A673 (cell line): ENCODE measurements around the gene PIP4K2A. TPM values are rescaled to one million over a fixed set of nuclear protein-coding genes. Genes with fewer than 3 reads are reported as not detected.

Source experiments
- BruUV-seq: library from RNA; stranded (reverse); fragments of 400-500 nt; replicated peaks from 2 replicates; lab custom pipeline; 2021; lab: Mats Ljungman, UMichigan
- CTCF ChIA-PET: fragments of 300-600 bp; sonication (Branson Sonifier 250); formaldehyde crosslinking; loops from one replicate; lab custom pipeline; 2022; ENCODE audit warnings: antibody characterized with exemption; lab: Charles Lee
- POLR2A ChIA-PET: fragments of 300-600 bp; sonication (Branson Sonifier 250); formaldehyde crosslinking; loops from one replicate; lab custom pipeline; 2022; ENCODE audit warnings: antibody characterized with exemption; ENCODE audit not compliant: low non-redundant PET; lab: Charles Lee
- DNase-seq: peaks from one replicate; pipeline ENCODE4 v3.0.0-alpha.2; 2015; ENCODE audit warnings: low spot score
- H3K27ac ChIP-seq: fragments of 200-600 bp; sonication (generic); 2 replicates; pipeline ENCODE4 v1.5.1; 2016; ENCODE audit warnings: mixed run types, low read depth, mild to moderate bottlenecking, mixed read lengths, antibody characterized with exemption, low read length; ENCODE audit not compliant: poor library complexity, severe bottlenecking
- H3K27me3 ChIP-seq: fragments of 200-600 bp; sonication (generic); replicated peaks from 2 replicates; pipeline ENCODE4 v1.6.1; 2017; ENCODE audit warnings: mixed run types, low read depth, mild to moderate bottlenecking, mixed read lengths, antibody characterized with exemption, low read length; ENCODE audit not compliant: insufficient read depth, poor library complexity
- H3K36me3 ChIP-seq: fragments of 200-600 bp; sonication (generic); 2 replicates; pipeline ENCODE4 v1.6.1; 2016; ENCODE audit warnings: mixed run types, mild to moderate bottlenecking, mixed read lengths, antibody characterized with exemption, low read length; ENCODE audit not compliant: insufficient read depth, poor library complexity, severe bottlenecking
- H3K4me1 ChIP-seq: fragments of 200-600 bp; sonication (generic); 2 replicates; pipeline ENCODE4 v1.6.1; 2017; ENCODE audit warnings: mixed run types, mild to moderate bottlenecking, mixed read lengths, antibody characterized with exemption, low read length; ENCODE audit not compliant: insufficient read depth, poor library complexity, severe bottlenecking
- H3K4me3 ChIP-seq: fragments of 200-600 bp; sonication (generic); 2 replicates; pipeline ENCODE4 v1.5.1; 2016; ENCODE audit warnings: low read depth, mixed run types, mild to moderate bottlenecking, mixed read lengths, low read length; ENCODE audit not compliant: poor library complexity, severe bottlenecking
- H3K9me3 ChIP-seq: fragments of 200-600 bp; sonication (generic); 2 replicates; pipeline ENCODE4 v1.6.1; 2016; ENCODE audit warnings: mixed run types, low read depth, mild to moderate bottlenecking, mixed read lengths, antibody characterized with exemption, low read length; ENCODE audit not compliant: poor library complexity, severe bottlenecking
- CTCF ChIP-seq: fragments of 300-800, 200-600 bp; sonication (generic); conservative IDR thresholded peaks from 2 replicates; pipeline ENCODE4 v1.5.1; 2017; ENCODE audit warnings: low read depth, mild to moderate bottlenecking, antibody characterized with exemption, low read length, moderate library complexity, mixed read lengths
- EZH2 ChIP-seq: fragments of 200-600 bp; sonication (generic); IDR thresholded peaks from 2 replicates; pipeline ENCODE4 v1.6.1; 2017; ENCODE audit warnings: borderline replicate concordance, low read depth, mild to moderate bottlenecking, mixed read lengths, antibody characterized with exemption, low read length; ENCODE audit not compliant: poor library complexity, severe bottlenecking
- intact Hi-C: fragments of 100-400 bp; cut with micrococcal nuclease; formaldehyde crosslinking; loops from one replicate; pipeline ENCODE4 v1.10.0; 2022; ENCODE audit not compliant: unreplicated experiment
- total RNA-seq: library from RNA; stranded (reverse); gene quantifications from 2 replicates; pipeline ENCODE4 v1.2.3, GENCODE V29; 2021

Gene PIP4K2A
- total RNA-seq, 1 experiment from 2014 or later = 19.8 TPM

- no peaks in the 10 kb centered on the region for H3K9me3 ChIP-seq
Measured at GRCh38 chr10:22486431-22486830, 227.9 kb downstream of the PIP4K2A start.

More at GRCh38 chr10:22486431-22486830, 227.9 kb downstream of the PIP4K2A start:
- TF ChIP-seq EZH2 = no peak
- TF ChIP-seq CTCF = no peak
- Histone ChIP-seq H3K27me3 (no peaks in the 10 kb centered on the region), H3K4me3 (no peak overlapping the region), H3K27ac (no peak overlapping the region), H3K36me3 (no peaks in the 10 kb centered on the region), H3K4me1 (no peaks in the 10 kb centered on the region)
- no peak for DNase-seq
- CTCF ChIA-PET = no interaction called here
- BruUV-seq = no TSS peak
- intact Hi-C loops = no loop called here
- POLR2A ChIA-PET = no interaction called here

Other genes with a start within 250 kb of the PIP4K2A start
- gene ARMC3, start 213.5 kb upstream of the PIP4K2A start, total RNA-seq = not detected in 2 replicates